NCI-H2227 (cell line): ENCODE data around the gene BICD2.
A peak's percentile ranks its signal among the peaks of the same experiment; 100 is the strongest.

Source experiments
- DNase-seq: peaks from one replicate; lab custom pipeline; 2025; ENCODE audit not compliant: unreplicated experiment; lab: John Stamatoyannopoulos, UW

BICD2 gene

DNA sequence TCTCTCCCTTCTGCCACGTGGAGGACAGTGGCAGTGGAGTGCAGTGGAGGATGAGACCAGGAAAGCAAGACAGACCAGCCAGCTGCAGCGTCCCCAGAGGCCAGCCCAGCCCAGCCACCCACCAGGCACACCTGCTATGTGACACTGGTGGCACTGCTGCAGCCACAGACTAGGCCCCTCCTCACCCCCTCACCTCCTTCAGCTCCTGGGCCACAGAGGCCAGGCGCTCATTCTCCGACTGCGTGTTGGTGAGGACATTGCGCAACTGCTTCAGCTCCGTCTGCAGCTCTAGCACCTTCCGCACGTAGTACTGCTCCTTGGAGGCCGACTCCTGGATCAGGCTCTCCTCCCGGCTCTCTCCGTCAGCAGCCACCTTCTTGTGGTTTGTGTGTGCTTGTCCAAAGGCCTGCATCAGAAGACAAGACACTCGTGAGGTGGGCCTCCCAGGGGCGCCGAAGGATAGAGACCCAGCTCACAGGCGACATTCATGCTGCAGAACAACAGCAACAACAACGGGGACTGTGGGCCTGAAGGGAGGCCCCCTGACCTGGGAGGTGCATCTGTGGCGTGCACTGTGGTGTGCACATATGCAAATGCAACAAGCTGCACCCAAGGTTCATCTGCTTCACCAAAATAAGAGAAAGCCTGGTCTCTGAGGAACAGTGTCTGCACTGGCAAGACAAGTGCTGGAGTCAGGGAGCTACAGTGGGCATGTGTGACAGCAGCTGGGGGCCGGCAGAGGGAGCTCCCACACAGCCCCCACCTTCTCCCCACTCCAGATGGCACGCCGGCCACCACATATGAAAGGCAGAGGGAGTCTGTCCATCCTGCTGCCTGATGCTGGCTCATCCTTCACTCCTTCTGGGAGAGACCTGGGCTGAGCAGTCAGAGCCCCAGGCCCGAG lies 35.5 kb downstream of the BICD2 start:
- DNase-seq, result peak; percentile 13

DNA sequence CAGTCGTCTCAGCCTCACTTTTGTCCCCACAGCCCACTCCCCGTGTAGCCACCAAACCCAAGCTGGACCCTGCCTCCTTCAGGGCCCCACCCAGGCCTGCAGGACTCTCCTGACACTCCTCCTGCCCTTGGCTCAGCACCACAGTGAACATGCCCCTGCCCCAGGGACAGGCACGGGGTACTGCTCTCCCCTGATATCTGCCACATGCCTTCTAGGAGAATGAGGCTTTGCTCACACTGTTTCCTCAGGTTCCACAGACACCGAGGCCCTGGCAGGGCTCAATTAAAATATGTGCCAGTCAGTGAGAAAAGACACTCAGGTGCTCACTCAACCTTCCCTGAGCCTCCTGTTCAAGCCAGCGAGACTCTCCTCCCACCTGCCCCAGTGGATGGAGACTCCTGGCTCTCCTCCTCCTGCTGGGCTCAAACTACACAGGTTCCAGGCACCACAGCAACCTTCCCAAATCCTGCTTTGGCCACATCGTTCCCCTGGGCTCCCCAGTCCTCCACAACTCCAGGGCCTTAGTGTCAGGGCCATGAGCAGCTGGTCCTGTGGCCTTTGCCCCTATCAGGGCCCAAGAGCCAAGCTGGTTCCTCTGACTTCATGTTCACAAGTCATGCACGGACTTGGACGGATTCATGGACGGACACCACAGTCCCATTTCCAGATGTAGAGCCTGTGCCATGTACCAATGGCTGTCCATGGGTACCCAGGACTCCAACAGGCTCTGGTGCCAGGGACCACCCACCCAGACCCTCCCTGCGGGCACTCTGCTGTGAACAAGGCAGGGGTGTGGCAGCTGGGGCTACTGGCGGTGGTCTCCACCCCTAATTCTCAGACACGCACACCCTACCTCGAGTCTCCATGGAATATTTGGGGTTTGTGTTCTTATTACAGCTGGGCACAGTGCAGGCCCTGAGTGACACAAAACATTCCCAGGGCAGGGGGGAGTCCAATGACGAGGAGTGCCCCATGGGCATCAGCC lies 36.6 kb downstream of the BICD2 start:
- DNase-seq, result no peak

DNA sequence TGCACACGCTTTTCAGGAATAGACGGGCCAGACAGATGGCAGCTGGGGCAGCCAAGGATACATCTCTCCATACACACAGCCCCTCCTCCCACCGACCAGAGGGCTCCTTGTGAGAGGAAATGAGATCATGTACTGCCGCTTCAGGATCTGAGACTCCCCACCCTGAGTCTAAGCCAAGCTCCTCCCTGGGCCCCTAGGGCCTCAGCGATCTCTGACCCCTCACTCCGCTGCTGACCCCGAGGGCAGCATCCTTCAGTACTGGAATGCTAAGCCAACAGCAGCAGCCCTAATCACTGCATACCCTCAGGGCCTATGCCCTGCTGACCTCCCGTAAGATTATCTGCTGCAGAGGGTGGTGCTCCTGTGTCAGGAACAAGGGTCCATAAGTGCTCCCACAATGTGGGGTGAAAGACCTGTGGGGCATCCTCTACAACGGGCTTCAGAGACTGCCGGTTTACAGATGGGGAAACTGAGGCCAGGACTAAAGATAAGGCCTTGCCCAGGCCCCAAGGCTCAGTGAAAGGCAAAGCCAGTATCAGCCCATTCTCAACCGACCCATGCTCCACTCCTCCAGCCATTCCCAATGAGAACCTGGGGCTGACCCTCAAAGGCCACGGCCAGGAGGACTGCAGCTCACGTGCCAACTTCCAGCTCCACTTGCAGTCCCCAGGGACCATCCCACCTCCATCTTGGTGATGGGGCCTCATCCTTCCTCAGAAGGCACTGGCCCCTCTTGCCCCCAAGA lies 37.5 kb downstream of the BICD2 start:
- no peak for DNase-seq

DNA sequence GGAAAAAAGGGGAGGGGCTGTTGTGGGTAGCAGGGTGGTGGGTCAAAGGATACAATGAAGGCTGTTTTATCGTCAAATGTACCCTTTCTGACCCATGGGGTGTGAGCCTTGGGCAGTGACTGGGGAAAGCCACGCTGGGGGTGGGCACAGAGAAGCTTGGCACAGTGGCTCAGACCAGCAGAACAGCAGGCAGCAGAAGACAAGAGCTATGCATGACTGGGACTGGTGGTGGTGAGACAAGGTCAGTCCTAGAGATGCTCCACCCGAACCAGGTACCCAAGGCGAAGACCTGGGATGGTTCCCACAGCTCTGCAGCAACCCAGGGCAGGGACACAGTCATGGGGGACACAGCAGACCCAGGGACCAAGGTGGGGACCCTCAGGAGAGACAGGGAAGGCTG lies 38.3 kb downstream of the BICD2 start:
- DNase-seq, result no peak

DNA sequence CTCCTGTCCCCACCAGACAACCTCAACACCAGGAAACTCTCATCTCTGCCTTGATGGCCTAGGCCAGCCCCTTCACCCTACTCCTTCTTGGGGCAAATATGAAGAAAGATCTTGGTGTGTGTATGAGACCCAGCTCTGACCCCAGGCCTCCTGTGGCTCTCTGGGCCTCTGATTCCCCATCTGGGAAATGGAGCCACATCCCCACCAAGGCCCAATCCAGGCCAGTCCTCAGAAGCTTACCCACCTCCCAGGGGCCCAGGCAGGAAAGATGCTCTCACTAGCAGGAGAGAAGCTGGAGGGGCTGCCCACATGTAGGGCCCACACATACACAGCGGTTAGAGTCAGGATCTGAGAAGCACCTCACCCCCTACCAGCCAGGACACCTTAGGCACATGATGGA lies 38.9 kb downstream of the BICD2 start:
- no peak for DNase-seq

DNA sequence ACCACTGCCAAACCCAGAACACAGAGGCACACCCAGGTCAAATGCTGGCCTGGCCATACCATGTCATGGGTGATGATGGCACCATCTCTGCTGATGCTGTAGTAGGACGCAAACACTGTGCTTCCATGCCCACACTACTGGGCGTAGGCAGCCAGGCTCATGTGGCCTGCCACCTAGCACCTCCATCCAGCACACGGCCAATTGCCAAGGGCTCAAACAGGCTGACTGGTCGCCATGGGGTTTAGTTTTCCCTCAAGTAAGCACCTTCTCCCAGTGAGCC lies 39.4 kb downstream of the BICD2 start:
- no peak for DNase-seq

DNA sequence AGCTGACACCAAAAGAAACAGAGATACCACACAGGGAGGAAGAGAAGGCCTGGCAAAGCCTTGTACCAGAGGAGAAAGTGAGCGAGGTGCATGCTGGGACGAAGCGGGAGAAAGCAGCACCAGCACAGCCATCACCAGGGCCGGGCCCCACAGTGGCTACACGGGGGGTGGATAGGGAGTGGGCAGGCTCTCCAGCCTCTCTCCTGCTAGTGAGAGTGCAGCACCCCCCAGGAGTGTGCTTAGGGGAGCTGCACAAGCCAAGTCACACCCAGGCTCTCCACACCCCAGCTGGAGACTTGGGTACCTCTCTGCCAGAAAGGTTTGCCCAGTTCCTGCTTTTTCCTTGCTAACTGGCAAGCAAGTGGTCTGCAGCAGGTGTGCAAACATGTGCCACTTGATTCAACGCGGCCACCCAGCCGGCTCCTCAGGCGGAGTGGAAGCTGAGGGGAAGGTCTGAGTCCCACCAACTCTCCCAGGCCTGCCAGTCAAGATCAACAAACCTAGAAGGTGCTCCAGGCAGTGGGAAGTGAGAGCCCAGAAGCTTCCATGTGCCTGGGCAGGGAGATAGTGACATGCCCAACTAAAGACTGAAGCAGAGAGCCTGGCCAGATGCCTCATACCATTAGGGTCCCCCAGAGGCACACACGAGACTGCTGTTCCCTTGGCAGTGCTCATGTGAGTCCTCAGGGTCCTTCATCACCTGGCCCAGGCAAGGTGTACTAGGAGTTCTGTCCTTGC lies 39.9 kb downstream of the BICD2 start:
- no peak for DNase-seq

DNA sequence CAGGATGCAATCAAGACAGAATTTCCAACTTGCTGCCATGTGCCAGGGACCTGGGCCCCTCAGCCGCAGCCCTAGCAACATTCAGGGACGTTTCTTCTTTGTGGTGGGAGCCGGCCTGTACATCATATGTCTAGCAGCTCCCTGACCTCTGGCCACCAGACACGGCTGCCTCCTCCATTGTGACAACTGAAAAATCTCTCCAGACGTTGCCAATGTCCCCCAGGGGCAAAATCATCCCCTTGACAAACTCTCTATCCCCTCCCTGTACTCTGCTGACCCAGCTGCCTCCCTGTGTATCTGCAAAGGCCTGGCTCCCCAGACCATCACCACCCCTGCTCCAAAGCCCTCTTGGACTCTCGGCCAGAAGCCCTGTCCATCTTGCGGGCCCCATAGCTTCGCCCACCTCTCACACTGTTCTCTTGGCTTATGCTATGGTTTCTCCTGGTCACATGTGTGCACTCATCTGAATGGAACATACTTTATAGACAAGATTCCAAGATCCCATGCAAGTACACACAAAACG lies 40.8 kb downstream of the BICD2 start:
- DNase-seq, result no peak

DNA sequence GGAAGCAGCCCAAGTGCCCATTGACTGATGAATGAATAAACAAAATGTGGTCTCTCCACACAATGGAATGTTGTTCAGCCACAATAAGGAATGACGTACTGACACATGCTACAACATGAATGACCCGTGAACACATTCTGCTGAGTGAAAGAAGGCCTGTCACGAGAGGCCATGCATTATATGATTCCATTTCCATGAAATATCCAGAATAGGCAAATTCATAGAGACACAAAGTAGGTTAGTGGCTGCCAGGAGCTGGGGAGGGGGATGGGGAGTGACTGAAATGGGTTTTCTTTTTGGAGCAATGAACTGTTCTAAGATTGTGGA lies 41.4 kb downstream of the BICD2 start:
- no peak for DNase-seq

DNA sequence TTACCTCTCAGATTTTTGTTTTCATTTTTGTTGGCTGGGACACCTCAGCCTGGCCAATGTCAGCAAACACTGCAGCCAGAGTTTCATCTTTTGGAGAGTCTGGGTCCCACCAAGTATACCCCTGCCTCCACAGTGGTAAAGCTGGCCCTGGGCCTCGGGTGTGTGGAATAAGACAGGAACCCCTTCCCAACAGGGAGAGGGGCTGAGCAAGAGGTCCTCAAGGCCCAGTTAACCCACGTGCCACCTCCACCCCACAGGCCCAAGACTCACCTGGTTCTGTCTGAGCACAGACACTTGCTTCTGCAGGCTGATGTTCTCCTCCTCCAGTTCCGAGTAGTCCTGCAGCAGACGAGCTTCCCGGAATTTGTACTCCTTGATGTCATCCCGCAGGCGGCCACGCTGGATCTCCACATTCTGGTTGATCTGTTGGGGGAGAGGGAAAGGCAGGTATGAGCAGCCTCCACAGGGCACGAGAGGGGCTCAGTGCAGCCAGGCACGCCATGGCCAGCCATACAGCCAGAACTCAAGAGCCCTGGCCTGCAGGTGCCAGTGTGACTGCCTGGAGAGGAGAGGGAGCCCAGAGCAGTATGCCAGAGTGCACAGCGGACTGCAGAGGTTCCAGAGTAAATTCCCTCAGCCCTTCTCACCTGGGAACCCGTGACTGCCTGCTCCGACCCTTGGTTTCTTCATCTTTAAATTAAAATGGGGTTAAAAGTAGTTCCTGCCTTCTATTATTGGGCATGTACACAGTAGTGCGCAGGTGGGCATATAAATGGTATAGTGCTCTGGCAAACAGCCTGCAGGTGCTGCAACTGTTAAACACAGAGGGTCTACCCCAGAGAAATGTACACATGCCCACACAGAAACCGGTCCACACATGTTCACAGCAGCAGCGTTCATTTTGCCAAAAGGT lies 42.0 kb downstream of the BICD2 start:
- no peak for DNase-seq

DNA sequence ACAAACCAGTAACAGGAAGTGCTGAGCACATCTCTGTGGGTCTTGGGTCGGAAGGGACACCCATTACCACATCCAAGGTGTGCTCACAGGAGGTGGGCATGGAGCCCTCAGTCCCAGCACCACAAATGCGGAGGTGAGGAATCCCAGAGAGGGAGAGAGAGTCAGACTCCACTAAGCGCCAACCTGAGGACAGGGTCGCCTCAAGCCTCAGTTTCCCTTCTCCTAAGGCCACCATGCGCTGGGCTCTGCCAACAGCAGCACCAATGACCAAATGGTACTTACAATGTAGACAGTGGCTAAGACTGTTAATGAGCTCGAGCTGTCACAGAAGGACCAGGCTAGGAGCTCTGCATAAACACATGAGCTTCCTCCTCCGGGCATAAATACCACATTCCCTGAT lies 43.1 kb downstream of the BICD2 start:
- DNase-seq, result no peak

DNA sequence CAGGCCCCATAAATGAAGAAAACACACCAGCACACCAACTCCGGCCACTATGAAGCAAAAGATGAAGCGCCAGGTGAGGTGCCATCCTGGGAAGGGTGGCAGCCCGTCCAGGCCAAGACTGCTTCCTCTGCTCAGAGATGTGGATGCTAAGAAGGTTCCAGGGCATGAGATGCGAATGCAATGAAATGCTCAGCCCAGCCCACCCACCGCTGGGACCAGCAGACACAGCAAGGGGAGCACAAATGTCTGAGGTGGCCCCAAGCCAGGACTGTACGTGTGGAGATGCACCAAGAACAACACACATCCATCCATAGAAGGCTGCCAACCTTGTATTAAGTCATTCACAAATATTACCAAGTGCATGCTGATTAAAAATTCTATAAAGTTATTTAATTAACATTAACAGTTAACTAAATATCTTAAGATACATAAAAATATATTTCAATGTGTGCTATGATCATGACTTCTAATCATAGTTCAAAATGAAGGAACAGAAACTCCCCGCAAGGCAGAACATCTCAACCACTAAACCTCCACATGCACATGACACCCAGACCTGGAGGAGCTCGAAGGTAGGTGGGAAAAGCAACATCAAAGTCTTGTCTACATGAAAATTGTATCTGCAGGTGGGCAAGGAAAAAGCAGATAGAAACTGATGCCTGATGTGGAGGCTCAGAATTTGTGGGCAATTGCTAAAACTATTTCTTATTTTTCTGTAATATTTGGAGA lies 43.7 kb downstream of the BICD2 start:
- no peak for DNase-seq

DNA sequence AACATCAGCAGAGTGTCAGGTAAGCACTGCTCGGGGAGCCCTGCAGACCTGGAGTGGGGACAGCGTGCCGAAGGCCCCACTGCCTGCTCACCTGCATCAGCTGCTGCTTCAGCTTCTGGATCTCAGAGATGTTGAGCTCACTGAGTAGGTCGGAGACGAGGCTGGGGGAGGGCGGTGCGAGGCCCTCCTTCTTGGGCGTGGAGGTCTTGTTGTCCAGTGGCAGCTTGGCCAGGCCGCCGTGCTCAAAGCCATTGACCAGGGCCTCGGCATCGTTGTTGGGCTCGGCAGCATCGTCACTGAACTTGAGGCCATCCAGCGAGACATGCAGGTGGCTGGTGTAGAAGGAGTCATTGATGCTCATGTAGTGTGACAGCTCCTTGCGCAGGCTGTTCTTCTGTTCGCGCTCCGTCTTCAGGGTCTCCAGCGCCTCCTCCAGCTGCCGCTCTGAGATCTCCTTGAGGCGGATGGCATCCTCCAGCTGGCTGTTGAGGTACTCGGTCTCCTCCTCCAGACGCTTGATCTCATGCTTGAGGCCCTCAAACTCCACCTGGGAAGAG lies 44.3 kb downstream of the BICD2 start:
- DNase-seq, result no peak

DNA sequence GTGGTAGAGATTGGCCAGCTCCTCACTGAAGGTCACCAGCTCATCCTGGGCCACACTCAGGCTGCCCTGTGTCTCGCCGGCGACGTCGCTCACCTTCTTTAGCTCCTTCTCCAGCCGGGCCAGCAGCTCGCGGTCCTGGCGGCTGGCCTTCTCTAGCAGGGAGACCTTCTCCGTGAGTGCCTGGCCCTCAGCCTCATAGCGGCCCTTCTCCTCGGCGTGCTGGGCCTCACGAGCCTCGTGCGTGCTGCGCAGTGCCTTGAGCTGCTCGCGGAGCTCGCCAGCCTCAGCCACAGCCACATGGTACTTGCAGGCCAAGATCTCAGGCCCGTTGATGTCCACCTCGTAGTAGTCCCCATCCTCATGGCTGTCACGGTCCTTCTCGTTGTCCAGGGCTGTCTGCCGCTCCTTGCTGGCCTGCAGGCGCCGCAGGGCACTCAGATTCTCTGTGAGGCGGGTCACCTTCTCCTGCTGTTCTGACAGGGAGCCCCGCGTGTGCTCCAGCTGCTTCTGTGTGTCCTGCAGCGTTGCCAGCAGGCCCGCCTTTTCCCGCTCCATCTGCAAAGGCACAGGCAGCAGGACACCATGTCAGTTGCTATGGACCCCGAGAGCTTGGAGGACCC lies 45.5 kb downstream of the BICD2 start:
- no peak for DNase-seq

DNA sequence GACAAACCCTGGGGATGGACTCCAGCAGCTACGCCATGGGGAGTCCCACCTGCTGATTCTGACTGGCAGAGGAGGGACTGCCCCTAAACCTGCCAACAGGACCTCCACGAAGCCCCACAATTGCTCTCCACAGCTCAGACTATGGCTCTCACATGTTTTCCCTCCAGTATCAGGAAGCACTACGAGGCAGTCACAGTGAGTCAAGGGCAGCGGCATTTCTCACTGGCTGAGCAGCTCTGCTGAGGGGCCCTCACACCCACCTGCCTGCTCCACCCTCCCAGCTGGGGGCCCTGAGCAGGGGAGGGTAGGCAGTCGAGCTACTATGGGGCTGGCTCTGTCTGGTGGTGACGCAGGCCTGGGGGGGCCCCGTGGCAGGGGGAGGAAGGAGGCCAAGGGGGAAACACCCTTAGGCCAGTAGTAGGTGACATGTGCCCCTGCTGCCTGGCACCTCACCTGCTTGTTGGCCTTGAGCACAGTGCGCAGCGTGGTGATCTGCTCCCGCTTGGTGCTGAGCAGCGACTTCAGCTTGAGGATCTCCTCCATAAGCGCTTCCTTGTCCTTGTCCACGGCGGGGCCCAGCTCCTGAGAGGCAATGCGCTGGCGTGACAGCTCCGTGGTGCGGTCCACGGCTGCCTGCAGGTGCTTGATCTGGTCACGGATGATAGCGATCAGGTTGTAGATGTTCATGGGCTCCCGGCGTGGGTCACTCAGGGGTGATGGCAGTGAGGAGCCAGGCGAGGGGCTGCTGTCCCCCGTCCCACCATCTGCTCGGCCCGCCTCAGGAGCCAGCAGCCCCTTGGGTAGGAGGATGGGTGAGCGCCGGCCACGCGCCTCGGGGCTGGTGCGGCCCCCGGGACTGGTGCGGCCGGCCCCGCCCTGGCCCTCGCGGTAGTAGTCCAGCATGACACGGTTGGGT lies 46.3 kb downstream of the BICD2 start:
- DNase-seq, result no peak

DNA sequence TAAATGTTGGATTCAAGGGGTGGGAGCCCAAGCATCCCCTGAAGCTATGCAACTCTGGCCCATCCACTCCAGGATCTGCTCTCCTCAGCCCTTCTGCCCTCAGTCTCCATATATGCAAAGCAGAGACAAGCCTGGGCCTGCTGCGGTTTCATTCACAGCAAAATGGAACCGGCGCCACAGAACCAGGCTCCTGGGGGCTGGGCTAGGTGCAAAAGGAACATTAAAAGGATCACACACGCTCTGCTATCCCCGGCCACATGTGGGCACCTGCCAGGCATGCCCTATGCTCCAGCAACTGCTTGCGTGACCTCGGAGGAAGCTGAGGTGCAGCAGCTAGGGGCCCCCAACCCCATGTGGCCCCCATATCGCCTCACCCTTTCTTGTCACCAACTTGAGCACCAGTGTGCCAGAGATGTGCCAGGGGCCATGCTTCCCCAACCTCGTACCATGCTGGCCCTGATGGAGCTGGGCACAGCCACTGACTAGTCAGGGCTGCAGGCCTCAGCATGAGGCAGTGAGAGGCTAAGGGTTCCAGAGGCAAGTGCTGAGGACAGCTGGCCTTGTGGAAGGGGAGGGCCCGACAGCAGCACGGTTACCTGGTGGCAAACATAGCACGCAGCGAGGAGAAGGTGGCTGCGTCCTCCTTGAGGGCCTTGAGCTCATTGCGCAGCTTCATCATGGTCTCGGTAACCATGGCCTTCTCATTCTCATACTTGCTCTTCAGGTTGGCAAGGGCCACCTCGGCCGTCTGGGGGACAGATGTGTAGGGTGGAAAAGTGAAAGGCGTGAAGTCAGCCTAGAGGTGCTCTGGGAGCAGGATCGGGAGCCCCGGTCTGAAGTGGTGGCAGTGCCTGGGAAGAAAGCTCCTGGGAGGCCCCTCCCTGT lies 47.2 kb downstream of the BICD2 start:
- DNase-seq, result no peak
